HTERT RPE-1 (cell line): ENCODE results near the gene DPP6.
"Not testable (repeated sequence)": the region's sequence is repeated elsewhere in the genome, so short reads cannot be mapped to it uniquely, and the experiment has no call there.

Experiments
- in situ Hi-C: fragments of 300-500 bp; cut with MboI; formaldehyde crosslinking; loops from 4 replicates; pipeline ENCODE4 v1.14.3; 2020; ENCODE audit warnings: low sequenced_read_pairs

DPP6 gene

DNA sequence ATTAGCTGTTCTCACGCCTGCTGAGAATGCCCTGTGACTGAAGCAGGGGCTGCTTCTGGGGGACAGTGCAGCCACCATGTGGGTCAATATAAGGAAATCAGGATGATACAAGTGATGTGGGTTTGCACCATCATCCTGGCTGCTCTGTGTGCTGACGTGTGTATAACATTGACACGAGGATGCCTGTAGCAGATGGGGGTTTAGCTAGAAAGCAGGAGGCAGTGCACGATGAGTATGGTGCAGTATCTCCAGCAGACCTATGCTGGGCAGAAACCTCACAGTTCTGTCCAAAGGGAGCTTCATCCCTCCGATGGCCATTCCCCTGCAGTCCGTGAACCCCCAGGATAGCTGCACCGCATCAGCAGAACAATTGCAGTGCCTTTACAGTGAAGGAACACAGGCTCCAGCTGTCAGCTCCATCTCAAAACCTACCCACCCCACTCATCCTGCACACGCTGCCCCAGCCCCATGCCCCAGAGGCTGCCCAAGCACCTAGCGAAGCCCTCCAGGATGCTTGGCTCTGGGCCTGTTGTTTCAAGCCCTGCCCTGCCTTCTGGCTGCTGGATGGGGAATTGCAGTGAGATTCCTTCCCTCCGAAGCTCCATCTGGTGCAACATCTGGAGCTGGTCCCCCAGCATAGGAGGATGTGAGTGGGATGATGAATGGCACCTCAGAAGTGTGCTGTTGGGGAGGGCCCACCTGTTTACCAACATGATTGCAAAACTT lies 96.8 kb downstream of the DPP6 start:
- in situ Hi-C loops = not testable (repeated sequence)

- in situ Hi-C loops = not testable (repeated sequence)
Observed at GRCh38 chr7:154150656-154151055, 98.5 kb downstream of the DPP6 start.

DNA sequence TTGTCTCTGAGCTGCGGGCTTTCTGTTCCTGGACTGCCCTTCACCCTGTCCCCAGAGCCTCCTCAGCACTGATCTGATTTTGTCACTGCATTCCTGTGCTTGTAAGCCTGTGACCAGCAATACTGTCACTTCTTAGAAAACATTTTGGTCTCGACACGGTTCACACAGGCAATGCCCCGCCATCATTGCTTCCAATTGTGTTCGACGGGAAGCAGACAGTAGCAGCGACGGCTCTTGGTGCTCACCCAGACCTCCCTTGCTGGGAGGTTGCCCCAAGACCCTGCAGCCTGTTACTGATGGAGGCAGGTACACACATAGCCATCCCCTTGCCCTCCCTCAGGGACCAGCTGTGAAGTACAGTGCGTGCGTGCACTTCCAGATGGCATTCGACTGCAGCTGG lies 99.1 kb downstream of the DPP6 start:
- in situ Hi-C loops = not testable (repeated sequence)

DNA sequence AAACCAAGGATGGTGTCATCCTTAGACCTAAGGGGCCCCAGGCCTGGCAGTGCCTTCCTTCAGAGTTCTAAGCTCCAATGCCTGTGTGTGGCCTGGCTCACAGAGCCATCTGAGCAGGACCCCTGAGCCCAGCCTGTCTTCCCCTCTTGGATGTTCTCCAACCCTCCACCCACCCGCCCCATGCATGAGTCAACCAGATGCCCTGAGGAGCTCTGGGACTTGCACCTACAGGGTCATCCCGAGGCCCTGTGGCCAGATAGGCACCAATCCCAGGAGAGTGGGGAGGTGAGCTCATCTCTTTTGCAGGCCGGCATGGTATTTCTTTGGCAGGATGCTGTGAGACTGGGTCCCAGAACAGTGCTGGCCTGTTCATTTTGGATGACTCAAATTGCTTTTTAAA lies 103.7 kb downstream of the DPP6 start:
- in situ Hi-C loops = not testable (repeated sequence)

DNA sequence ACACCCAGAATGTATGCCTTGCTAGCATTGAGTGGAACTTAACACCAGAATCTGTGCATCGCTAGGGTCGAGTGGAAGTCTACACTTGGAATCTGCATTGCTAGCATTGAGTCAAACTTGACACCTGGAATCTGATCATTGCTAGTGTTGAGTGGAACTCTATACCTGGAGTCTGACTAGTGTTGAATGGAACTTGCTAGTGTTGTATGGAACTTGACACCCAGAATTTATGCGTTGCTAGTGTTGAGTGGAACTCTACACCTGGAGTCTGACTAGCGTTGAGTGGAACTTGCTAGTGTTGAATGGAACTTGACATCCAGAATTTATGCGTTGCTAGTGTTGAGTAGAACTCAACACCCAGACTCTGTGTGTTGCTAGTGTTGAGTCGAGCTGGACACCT lies 110.7 kb downstream of the DPP6 start:
- in situ Hi-C loops = not testable (repeated sequence)

DNA sequence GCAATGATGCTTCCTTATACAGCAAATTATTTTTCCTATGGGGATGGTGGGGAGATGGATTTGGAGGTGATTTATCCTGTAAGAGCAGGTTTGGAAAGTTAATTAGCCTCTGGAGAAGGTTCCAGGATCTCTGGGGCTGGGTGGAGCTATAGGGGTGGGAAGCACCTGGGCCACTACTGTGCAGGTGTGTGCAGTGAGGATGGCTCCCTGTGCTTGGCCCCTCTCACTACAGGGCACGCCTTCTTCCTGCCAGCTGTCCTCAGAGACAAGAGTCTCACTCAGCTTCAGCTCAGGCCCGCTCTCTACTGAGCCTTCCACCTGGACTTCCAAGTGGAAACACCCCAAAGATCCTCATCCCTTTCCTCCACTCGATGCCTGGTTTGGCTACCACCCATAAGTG lies 111.4 kb downstream of the DPP6 start:
- in situ Hi-C loops = not testable (repeated sequence)

DNA sequence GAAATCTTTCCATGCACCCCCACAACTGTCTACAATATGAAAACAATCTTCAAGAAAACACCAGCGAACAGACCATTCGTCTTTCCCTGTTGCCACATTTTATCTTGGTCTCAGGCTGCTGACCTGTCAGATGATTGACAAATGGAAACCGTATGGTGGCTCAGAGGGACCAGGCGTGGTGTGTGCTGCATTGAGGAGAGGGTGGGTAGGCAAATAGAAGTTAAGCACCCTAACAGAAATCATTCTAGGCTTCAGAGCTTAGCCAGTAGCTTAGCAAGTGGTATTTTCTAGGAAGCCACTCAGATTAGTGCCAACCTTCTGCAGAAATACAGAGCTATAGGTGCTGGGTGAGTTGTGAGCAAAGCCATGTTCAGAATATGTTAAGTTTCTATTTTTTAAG lies 114.9 kb downstream of the DPP6 start:
- in situ Hi-C loops = no loop called here

DNA sequence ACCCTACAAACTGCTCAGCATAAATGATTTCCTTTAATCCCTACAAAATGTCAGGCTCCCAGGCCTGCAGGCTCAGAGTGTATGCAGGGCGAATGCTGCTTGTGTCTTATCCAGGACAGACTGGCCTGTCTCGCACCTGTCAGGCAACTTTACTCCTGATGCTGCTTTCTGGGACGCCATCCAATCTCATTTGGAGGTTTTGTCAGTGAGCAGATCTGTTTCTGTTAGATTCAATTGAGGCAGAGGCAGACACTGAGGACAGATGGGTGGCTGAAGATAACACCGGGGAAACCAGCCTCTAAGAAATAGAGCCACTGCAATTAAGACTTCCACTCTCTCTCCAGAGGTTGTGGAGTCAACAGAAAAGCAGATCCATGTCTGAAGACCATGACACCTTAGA lies 115.6 kb downstream of the DPP6 start:
- in situ Hi-C loops = no loop called here

- in situ Hi-C loops = no loop called here
Observed at GRCh38 chr7:154171422-154171821, 119.2 kb downstream of the DPP6 start.

DNA sequence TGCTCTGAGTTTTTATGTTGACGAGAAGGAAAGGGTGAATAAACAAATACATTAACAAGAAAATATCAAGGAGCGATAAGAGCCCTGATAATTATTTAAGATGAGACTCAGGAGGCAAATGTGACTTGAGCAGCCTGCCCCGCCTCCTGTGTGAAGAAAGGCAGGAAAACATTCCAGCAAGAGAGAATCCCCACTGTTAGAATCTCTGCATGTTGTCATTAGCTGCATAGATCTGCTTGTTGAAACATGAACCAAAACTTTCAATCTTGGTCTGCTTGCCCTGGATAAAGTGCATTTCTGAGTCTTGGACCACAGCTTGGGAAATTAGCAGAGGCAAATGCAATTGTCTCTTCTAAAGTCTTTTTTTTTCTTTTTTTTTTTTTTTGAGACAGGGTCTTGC lies 120.0 kb downstream of the DPP6 start:
- in situ Hi-C loops = no loop called here

DNA sequence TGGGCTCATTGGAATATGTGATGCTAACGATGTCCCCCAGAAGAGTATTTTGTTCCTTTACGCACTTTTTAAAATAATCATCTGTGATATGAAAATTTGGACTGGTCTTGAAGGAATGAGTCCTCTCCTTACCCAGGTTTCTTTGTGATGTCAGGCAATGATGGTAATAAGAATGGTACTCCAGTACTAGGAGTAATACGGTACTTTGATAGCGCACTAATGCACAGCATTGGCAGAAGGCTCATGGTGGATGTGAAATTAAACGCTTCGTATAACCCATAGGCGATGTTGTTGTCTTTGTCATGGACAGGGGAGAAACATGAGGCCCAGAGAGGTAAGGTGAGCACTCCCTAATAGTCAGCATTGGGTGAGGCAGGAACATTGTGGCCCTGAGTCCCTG lies 125.4 kb downstream of the DPP6 start:
- in situ Hi-C loops = no loop called here

- in situ Hi-C loops = no loop called here
Observed at GRCh38 chr7:154178895-154179294, 126.7 kb downstream of the DPP6 start.

DNA sequence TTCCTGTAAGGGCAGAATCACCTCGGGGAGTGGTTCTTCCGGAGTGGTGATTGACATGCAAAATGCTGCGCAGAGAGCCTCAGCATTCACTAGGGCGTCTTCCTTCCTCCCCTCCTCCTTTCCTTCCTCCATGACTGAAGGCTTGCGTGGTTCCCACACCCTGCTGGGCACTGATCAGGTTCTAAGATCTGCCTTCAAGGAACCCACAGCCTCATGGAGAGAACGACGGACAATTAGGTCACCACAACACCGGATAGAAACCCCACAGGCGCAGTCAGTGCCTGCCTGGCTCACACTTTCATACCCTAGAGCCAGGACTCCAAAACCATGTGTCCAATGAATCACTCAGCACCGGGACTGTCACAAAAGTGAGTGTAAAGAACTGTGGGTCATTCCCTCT lies 131.3 kb downstream of the DPP6 start:
- in situ Hi-C loops = no loop called here

GRCh38 chr7:154183946-154184345 lies 131.7 kb downstream of the DPP6 start:
- in situ Hi-C loops = no loop called here

- in situ Hi-C loops = no loop called here
Observed at GRCh38 chr7:154186811-154187210, 134.6 kb downstream of the DPP6 start.

DNA sequence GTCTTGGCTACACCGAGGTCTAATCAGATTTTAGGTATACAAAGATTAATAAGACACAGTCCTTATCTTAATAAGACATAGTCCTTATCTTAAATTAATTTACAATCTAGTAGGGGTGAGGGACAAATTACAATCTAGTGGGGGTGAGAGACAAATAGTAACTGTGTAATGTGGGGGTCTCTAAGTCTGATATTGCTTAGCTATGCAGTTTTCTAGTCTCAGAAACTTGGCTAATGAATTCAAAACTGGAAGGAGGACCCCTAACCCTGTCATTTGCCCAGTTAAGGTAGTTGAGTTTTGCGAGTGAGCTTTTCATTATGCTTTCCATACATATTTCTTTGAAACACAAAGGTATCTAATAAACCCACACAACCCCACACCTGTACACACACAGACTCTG lies 136.1 kb downstream of the DPP6 start:
- in situ Hi-C loops = no loop called here

DNA sequence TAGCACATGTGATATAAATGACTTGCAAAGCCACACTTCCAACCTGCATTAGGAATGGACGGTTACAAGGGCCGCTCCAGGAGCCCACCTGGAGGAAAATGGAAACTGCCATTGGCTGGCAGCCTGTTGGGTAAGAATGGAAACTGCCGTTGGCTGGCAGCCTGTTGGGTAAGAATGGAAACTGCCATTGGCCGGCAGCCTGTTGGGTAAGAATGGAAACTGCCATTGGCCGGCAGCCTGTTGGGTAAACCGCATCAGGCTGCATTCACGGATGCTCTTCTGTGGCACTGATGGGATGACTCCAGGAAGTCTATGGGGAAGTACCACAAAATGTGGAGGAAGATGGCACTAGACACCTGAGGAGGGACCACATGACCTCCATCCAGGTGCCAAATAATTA lies 143.1 kb downstream of the DPP6 start:
- in situ Hi-C loops = no loop called here

DNA sequence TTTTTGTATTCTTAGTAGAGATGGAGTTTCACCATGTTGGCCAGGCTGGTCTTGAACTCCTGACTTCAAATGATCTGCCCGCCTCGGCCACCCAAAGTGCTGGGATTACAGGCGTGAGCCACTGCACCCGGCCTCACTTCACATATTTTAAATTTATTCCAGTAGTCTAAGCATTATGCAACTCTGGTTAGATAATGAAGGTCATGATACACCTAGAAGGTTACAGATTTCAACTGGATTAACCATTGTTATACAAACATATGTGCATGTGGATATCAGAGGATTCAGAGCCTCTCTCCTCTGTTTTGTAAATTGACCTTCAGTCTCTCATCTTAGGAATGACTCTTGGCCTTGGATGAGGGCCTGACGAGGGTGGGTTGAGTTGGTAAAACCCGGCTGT lies 146.3 kb downstream of the DPP6 start:
- in situ Hi-C loops = no loop called here

DNA sequence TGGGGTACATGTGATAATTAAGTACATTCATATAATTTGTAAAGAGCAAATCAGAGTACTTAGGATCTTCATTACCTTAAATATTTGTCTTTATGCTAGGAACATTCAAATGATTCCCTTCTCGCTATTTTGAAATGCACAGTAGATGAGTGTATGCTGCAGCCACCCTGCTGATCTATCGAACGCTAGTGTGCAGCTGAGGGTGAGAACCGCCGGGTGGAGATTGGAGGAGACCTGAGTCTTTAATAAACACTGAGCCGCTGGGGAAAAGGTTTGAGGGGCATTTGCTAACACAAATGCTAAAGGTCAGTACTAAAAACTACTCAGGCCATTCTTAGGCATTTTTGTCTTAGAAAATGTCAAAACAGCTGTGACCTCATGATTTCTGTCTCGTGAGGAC lies 148.0 kb downstream of the DPP6 start:
- in situ Hi-C loops = no loop called here

DNA sequence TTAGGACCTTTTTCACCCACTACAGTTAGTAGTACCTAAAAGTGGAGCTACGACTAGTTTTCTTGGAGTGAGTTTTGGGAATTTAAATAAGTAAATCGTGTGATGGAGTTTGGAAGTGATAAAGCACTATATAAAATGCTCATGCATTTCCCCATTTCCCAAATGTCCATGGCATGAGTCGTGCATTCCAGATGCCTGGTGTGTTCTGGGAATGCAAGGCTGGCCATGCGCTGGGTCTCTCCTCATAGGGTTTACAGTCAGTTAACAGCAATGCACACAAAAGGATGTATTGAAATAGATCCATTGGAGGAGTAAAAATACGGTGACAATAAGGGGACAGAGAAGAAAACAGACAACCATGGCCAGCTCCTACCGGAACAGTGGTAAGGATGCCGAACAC lies 149.8 kb downstream of the DPP6 start:
- in situ Hi-C loops = no loop called here

DNA sequence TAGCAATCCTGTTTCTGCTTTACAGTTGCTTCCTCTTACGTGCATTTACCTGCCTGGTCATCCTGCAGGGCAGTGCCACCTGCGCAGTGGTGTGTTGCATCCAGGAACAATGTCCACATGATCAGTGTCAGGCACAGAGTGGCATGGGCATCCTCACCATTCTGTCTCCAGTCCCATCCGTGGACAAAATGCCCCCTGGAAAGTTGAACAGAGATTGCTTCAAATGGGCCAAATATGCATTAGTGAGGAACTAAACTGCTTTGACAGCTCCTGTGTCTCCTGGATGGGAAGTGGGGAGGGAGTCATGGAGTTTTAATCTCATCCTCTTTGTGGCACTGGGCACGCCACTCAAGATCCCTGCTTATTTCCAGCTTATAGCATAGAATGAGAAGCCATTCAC lies 151.8 kb downstream of the DPP6 start:
- in situ Hi-C loops = no loop called here

- in situ Hi-C loops = no loop called here
Observed at GRCh38 chr7:154212861-154213260, 160.7 kb downstream of the DPP6 start.

DNA sequence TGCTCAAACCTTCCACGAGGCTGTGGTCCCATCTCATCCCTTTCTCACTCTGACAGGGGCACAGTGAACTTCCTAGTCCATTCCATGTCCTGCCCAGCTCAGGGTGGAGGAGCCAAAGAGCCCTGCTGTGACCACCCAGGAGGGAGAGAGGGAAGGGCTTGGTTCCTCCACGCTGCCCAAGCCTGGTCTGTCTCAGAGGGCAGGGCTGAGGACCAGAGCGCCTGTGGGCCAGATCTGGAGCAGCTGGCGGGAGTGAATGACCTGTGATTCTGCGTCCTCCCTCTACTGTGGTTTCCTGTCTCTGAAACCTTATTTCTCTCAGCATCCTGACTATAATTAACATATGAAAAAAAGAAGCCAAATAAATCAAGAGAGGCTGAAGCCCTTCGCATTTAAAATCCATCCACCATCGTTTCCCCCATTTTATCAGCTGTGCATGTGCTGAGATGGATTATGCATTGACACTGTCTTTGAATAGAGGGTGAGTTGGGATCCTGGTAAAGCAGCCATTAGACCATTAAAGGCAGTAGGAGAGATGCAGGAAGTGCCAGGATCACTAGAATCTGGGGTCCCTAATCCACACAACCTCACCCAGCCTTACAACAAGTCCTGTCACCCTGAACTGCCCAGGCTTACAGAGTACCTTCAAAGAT lies 165.6 kb downstream of the DPP6 start:
- in situ Hi-C loops = no loop called here
